Stimulated activated effector memory CD8-positive, alpha-beta T cell treated with anti-CD3 and anti-CD28 coated beads, Interleukin-12 subunit alpha, Interleukin-12 subunit beta, amount 100 ng/mL, for 72 hours (primary cell): ENCODE measurements around the gene ZNF784.
A peak's percentile ranks its signal among the peaks of the same experiment; 100 is the strongest.

Experiments
- ATAC-seq: fragments of 150-1000 bp; cut with Tn5 transposase; 2 replicates; pipeline ENCODE4 v1.10.0; 2021
- DNase-seq, 2 donors: peaks; one replicate each; pipeline ENCODE4 v3.0.0; 2021 to 2022; ENCODE audit warnings: low spot score in 2 of 2
- H3K27ac Mint-ChIP-seq: one replicate; pipeline ENCODE4 v1.8.0; 2022; ENCODE audit warnings: mild to moderate bottlenecking, mixed read lengths
- H3K36me3 Mint-ChIP-seq: one replicate; pipeline ENCODE4 v1.8.0; 2022; ENCODE audit warnings: mild to moderate bottlenecking, mixed read lengths
- H3K4me1 Mint-ChIP-seq: one replicate; pipeline ENCODE4 v1.8.0; 2022; ENCODE audit warnings: mixed read lengths
- H3K4me3 Mint-ChIP-seq: one replicate; pipeline ENCODE4 v1.8.0; 2022; ENCODE audit warnings: mild to moderate bottlenecking, mixed read lengths
- H3K9me3 Mint-ChIP-seq: one replicate; pipeline ENCODE4 v1.8.0; 2022; ENCODE audit warnings: mixed read lengths

ZNF784 gene

GRCh38 chr19:55611300-55611982 is 12.9 kb downstream of the ZNF784 start:
- Mint-ChIP-seq H3K4me3 (no peak overlapping the region), H3K9me3 (no peaks in the 10 kb centered on the region), H3K4me1 (peaks cover 61% of the 10 kb centered on the region), H3K27ac (peak overlapping the region; percentile 83), H3K36me3 (peaks cover 27% of the 10 kb centered on the region)
- ATAC-seq: no peak
- no peak for DNase-seq

GRCh38 chr19:55609326-55609725 is 15.0 kb downstream of the ZNF784 start:
- H3K4me3 Mint-ChIP-seq: no peak overlapping the region
- H3K36me3 Mint-ChIP-seq: peaks cover 37% of the 10 kb centered on the region
- H3K27ac Mint-ChIP-seq: no peak overlapping the region
- peaks cover 75% of the 10 kb centered on the region for H3K4me1 Mint-ChIP-seq
- ATAC-seq (no peak), DNase-seq (no peak)
- no peaks in the 10 kb centered on the region for H3K9me3 Mint-ChIP-seq

DNA sequence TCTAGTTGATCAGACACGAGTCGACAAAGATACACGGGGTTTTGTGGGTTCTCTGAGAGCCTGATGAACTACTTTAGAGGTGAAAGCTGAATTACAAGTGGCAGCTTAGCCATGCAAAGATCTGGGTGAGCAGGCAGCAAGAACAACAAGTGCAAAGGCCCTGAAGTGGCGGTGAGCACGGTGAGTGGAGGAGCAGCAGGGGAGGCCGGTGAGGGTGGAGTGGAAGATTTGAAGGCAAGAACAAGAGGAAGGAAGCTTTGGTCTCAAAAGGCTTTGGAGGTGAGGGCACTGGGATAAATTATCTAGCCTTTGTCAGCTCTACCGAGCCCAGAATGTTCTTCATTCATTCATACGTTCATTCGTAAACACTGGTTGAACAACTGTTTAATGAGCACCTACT is 17.5 kb downstream of the ZNF784 start:
- Mint-ChIP-seq H3K27ac (peak overlapping the region; percentile 94), H3K36me3 (peaks cover 40% of the 10 kb centered on the region), H3K4me3 (peak overlapping the region; percentile 91), H3K9me3 (no peaks in the 10 kb centered on the region), H3K4me1 (peaks cover 73% of the 10 kb centered on the region)
- DNase-seq (no peak), ATAC-seq (no peak)

DNA sequence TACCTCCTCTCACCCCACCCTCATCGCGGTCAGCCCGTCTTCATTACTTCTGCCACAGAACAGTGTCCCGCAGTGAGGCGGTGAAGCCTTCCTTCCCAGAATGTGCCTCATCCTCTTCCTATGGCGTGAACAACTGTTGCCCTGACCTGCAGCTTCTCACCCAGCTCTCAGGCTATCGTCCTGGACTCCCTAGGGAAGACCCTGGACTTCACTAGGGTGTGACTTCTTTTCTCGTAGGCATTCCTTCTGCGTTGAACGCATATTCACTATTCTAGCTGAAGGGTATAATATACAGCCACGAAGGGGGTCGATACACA is 17.9 kb downstream of the ZNF784 start:
- Mint-ChIP-seq H3K36me3 (peaks cover 44% of the 10 kb centered on the region), H3K9me3 (no peaks in the 10 kb centered on the region), H3K4me3 (peak overlapping the region; percentile 91), H3K27ac (peak overlapping the region; percentile 94), H3K4me1 (peaks cover 73% of the 10 kb centered on the region)
- ATAC-seq (no peak), DNase-seq (no peak)

DNA sequence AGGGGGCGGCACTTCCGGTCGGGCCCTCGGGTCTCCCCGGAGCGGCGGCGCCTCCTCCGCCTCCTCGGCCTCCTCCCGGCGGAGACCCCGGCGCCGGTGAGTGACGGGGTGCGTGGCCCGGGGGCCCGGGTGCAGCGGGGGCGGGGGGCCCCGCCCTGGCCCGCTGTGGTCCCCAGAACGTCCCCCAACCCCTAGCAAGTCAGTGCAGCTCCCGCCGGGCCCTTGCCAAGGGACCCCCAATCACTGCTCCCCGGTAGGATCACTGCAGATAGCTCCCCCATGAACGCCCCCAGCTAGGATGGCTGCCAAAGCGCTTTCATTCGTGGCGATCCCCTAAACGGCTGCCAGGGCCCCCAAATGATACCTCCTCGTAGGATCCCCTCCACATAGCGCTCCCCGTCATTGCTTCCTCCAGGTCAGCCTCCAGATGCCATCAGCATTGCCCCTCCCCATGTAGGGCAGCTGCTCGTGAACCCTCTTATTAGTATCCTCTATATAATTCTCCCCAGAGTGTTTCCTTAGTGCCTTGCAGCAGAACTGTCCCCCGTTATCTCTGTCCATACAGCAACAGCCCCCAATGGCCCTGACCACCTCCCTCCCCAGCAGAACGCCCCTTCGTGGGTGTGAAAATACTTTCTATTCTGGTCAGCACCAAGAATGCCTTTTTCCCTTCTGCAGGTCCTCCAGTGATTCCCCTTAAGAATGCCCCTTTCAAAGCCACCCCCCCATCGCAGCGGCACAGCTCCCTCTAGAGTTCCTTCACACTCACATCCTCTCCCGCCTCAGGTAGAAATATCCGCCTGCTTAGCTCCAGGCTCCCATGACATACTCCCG is 18.5 kb downstream of the ZNF784 start, which contains the start of gene ZNF865:
Gene ZNF865 (plus strand): TSS at position 11 of the 834 bp plus-strand sequence. CDS start 7,972 bp downstream, outside the sequence.
- H3K4me3 Mint-ChIP-seq: peak within 1 kb of the TSS; percentile 91
- H3K4me1 Mint-ChIP-seq: peaks cover 73% of the 10 kb centered on the region
- peak; percentile 60 for ATAC-seq
- H3K9me3 Mint-ChIP-seq: no peaks in the 10 kb centered on the region
- H3K36me3 Mint-ChIP-seq: peaks cover 50% of the 10 kb centered on the region
- peak; percentile 40 to 85 for DNase-seq
- H3K27ac Mint-ChIP-seq: peak within 1 kb of the TSS; percentile 94

GRCh38 chr19:55605207-55605636 is 19.1 kb downstream of the ZNF784 start:
- H3K36me3 Mint-ChIP-seq: peaks cover 51% of the 10 kb centered on the region
- ATAC-seq (peak; percentile 84), DNase-seq (peak; percentile 98 to 99)
- peak overlapping the region; percentile 91 for H3K4me3 Mint-ChIP-seq
- H3K27ac Mint-ChIP-seq: peak overlapping the region; percentile 94
- H3K9me3 Mint-ChIP-seq: no peaks in the 10 kb centered on the region
- H3K4me1 Mint-ChIP-seq: peaks cover 69% of the 10 kb centered on the region

- Mint-ChIP-seq H3K4me1 (peaks cover 63% of the 10 kb centered on the region), H3K36me3 (peaks cover 55% of the 10 kb centered on the region), H3K4me3 (peak overlapping the region; percentile 91), H3K9me3 (no peaks in the 10 kb centered on the region), H3K27ac (peak overlapping the region; percentile 94)
- ATAC-seq: no peak
- DNase-seq: no peak
These were observed 20.6 kb downstream of the ZNF784 start for GRCh38 chr19:55603581-55604292.

DNA sequence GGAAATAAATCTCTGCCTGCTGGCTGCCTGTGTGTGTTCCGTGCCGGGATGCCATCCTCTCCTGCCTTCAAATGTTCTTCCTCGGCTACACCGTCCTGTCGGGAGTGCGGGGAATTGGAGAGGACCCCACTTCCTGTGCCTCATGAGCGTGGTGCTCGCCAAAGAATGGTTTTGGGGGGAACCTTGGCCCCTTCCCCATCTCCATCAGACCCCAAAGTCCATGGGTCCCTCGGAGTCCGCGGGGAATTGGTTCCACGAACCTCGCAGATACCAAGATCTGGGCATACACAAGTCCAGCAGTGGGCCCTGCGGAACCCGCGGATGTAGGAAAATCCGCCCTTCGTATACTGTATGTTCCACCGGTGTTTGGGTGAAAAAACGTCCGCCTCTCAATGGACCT is 21.3 kb downstream of the ZNF784 start:
- Mint-ChIP-seq H3K27ac (peak overlapping the region; percentile 94), H3K4me1 (peaks cover 61% of the 10 kb centered on the region), H3K4me3 (peak overlapping the region; percentile 91), H3K36me3 (peaks cover 60% of the 10 kb centered on the region), H3K9me3 (no peaks in the 10 kb centered on the region)
- ATAC-seq (no peak), DNase-seq (no peak)

GRCh38 chr19:55602104-55603001 is 22.0 kb downstream of the ZNF784 start:
- Mint-ChIP-seq H3K27ac (no peak overlapping the region), H3K4me3 (peak overlapping the region; percentile 88), H3K36me3 (peaks cover 59% of the 10 kb centered on the region), H3K4me1 (peaks cover 54% of the 10 kb centered on the region), H3K9me3 (no peaks in the 10 kb centered on the region)
- DNase-seq (no peak), ATAC-seq (no peak)

DNA sequence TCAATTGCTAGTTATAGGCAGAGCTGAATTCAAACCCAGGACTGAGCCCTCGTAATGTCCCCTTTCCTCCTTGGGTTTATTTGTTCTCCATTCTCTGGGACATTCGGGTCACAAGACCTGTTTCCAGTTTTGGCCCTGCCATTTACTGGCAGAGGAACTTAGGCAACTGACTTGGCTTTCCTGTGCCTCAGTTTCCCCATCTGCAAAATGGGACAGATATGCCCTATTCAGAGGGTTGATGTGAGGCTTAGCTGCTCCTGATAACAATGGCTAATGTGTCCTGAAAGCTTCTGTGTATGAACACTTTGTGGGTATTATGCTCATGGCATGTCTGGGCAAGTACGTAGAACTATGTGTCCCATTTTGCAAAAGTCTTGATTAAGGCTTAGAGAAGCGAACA is 23.3 kb downstream of the ZNF784 start:
- DNase-seq (no peak), ATAC-seq (no peak)
- H3K4me3 Mint-ChIP-seq: peak overlapping the region; percentile 88
- no peaks in the 10 kb centered on the region for H3K9me3 Mint-ChIP-seq
- peak overlapping the region; percentile 79 for H3K27ac Mint-ChIP-seq
- H3K4me1 Mint-ChIP-seq: peaks cover 41% of the 10 kb centered on the region
- peaks cover 55% of the 10 kb centered on the region for H3K36me3 Mint-ChIP-seq

GRCh38 chr19:55600662-55601028 is 23.7 kb downstream of the ZNF784 start:
- H3K27ac Mint-ChIP-seq: peak overlapping the region; percentile 79
- DNase-seq (no peak), ATAC-seq (no peak)

GRCh38 chr19:55599842-55600661 is 24.3 kb downstream of the ZNF784 start, which contains the start of gene ZNF524:
TSS of gene ZNF524 (plus strand) at chr19:55600288. CDS start at chr19:55602113, 1,825 bp downstream.
- peaks cover 59% of the 10 kb centered on the region for H3K36me3 Mint-ChIP-seq
- peaks cover 37% of the 10 kb centered on the region for H3K4me1 Mint-ChIP-seq

More at GRCh38 chr19:55600662-55601028, 23.7 kb downstream of the ZNF784 start:
- peak overlapping the region; percentile 88 for H3K4me3 Mint-ChIP-seq
- H3K4me1 Mint-ChIP-seq: peaks cover 37% of the 10 kb centered on the region
- H3K36me3 Mint-ChIP-seq: peaks cover 54% of the 10 kb centered on the region
- no peaks in the 10 kb centered on the region for H3K9me3 Mint-ChIP-seq

DNA sequence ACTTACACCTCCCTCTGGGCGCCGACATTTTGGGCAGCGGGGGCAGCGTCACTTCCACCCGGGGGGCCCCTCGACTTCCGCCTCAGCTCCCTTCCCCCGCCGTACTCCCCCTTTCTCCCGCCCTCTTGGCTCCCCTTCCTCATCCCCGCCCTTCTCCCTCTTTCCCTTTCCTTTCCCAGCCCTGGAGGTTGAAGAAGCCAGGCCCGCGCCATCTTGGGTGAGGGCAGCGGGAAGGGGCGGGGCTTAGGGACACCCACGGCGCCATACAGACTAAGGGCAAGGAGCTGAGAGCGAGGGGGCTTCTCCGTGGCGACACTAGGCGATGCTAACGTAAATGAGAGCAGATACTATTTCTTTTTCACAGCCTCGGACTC is 24.9 kb downstream of the ZNF784 start, which contains the start of gene FIZ1:
Gene FIZ1 (minus strand): TSS at position 50 of the 374 bp plus-strand sequence. CDS start 1,652 bp downstream, outside the sequence.
- peak; percentile 89 to 98 for DNase-seq
- ATAC-seq: peak; percentile 83
- H3K4me3 Mint-ChIP-seq: peak within 1 kb of the TSS; percentile 88
- peak within 1 kb of the TSS; percentile 98 for H3K27ac Mint-ChIP-seq
- H3K9me3 Mint-ChIP-seq: no peaks in the 10 kb centered on the region
- H3K36me3 Mint-ChIP-seq: peaks cover 61% of the 10 kb centered on the region
- H3K4me1 Mint-ChIP-seq: peaks cover 32% of the 10 kb centered on the region

More at GRCh38 chr19:55599842-55600661, 24.3 kb downstream of the ZNF784 start, which contains the start of gene ZNF524:
- no peaks in the 10 kb centered on the region for H3K9me3 Mint-ChIP-seq
- ATAC-seq (peak; percentile 71), DNase-seq (peak; percentile 78 to 95)
- peak within 1 kb of the TSS; percentile 98 for H3K27ac Mint-ChIP-seq
- H3K4me3 Mint-ChIP-seq: peak within 1 kb of the TSS; percentile 88
